GM21619 (cell line): ENCODE results near the gene NCSTN.

ENCODE experiments used
- ATAC-seq: cut with Tn5 transposase; IDR thresholded peaks from one replicate; pipeline ENCODE4 v1.9.1; 2021; ENCODE audit not compliant: unreplicated experiment

The NCSTN gene

GRCh38 chr1:160404094-160404493 is 60.9 kb downstream of the NCSTN start:
- no peak for ATAC-seq

- ATAC-seq, result no peak
These were observed 62.2 kb downstream of the NCSTN start for GRCh38 chr1:160405331-160405877.

- ATAC-seq, result no peak
These were observed 63.2 kb downstream of the NCSTN start for GRCh38 chr1:160406131-160406968.

- no peak for ATAC-seq
These were observed 64.9 kb downstream of the NCSTN start for GRCh38 chr1:160407839-160408801.
